ES-I3 (cell line): ENCODE data around the gene MBD2.
"Not testable (repeated sequence)": the region's sequence is repeated elsewhere in the genome, so short reads cannot be mapped to it uniquely, and the experiment has no call there.

Source experiments
- H3K36me3 ChIP-seq: 2 replicates; pipeline ENCODE4 v1.6.1; 2013; ENCODE audit warnings: mild to moderate bottlenecking, low read length, control low read depth, moderate library complexity; ENCODE audit not compliant: insufficient read depth
- H3K4me1 ChIP-seq: 2 replicates; pipeline ENCODE4 v1.6.1; 2013; ENCODE audit warnings: mild to moderate bottlenecking, control low read depth, low read length; ENCODE audit not compliant: insufficient read depth
- H3K9ac ChIP-seq: 2 replicates; pipeline ENCODE4 v1.6.1; 2013; ENCODE audit warnings: low read depth, mild to moderate bottlenecking, low read length, moderate library complexity
- H3K9me3 ChIP-seq: 2 replicates; pipeline ENCODE4 v1.6.1; 2013; ENCODE audit warnings: mild to moderate bottlenecking, low read length, moderate library complexity; ENCODE audit not compliant: control insufficient read depth, insufficient read depth

The MBD2 gene

GRCh38 chr18:54140641-54141040, 83.8 kb downstream of the MBD2 start:
- Histone ChIP-seq H3K36me3 (no peaks in the 10 kb centered on the region), H3K9ac (no peak overlapping the region), H3K9me3 (peaks cover 12% of the 10 kb centered on the region), H3K4me1 (no peaks in the 10 kb centered on the region)

- Histone ChIP-seq H3K9ac (no peak overlapping the region), H3K9me3 (peaks cover 9% of the 10 kb centered on the region; the same call in 1 of the 2 replicates), H3K36me3 (no peaks in the 10 kb centered on the region), H3K4me1 (peaks cover 8% of the 10 kb centered on the region)
Measured at GRCh38 chr18:54135216-54135615, 89.3 kb downstream of the MBD2 start.

- no peak overlapping the region for H3K9ac ChIP-seq
- H3K4me1 ChIP-seq, result peaks cover 17% of the 10 kb centered on the region
- H3K9me3 ChIP-seq, result peaks cover 3% of the 10 kb centered on the region; the same call in 1 of the 2 replicates
- H3K36me3 ChIP-seq, result no peaks in the 10 kb centered on the region
Measured at GRCh38 chr18:54134053-54134452, 90.4 kb downstream of the MBD2 start.

GRCh38 chr18:54130631-54131030, 93.8 kb downstream of the MBD2 start:
- Histone ChIP-seq H3K9me3 (no peaks in the 10 kb centered on the region), H3K36me3 (no peaks in the 10 kb centered on the region), H3K4me1 (peaks cover 23% of the 10 kb centered on the region), H3K9ac (no peak overlapping the region)

- H3K36me3 ChIP-seq, result no peaks in the 10 kb centered on the region
- no peak overlapping the region for H3K9ac ChIP-seq
- no peaks in the 10 kb centered on the region for H3K9me3 ChIP-seq
- peaks cover 23% of the 10 kb centered on the region for H3K4me1 ChIP-seq
Measured at GRCh38 chr18:54130177-54130576, 94.3 kb downstream of the MBD2 start.

- Histone ChIP-seq H3K9me3 (no peaks in the 10 kb centered on the region), H3K4me1 (peaks cover 23% of the 10 kb centered on the region), H3K36me3 (no peaks in the 10 kb centered on the region), H3K9ac (no peak overlapping the region)
Measured at GRCh38 chr18:54129448-54130067, 94.9 kb downstream of the MBD2 start.

- Histone ChIP-seq H3K4me1 (peaks cover 23% of the 10 kb centered on the region), H3K9me3 (no peaks in the 10 kb centered on the region), H3K36me3 (no peaks in the 10 kb centered on the region), H3K9ac (no peak overlapping the region)
Measured at GRCh38 chr18:54127759-54128378, 96.6 kb downstream of the MBD2 start.

- Histone ChIP-seq H3K9ac (no peak overlapping the region), H3K4me1 (peaks cover 17% of the 10 kb centered on the region), H3K9me3 (no peaks in the 10 kb centered on the region), H3K36me3 (no peaks in the 10 kb centered on the region)
Measured at GRCh38 chr18:54125429-54125828, 99.0 kb downstream of the MBD2 start.

- not testable (repeated sequence) for H3K9ac ChIP-seq, H3K4me1 ChIP-seq, H3K36me3 ChIP-seq
Measured at GRCh38 chr18:54123720-54124440, 100.6 kb downstream of the MBD2 start.

GRCh38 chr18:54119524-54120019, 104.9 kb downstream of the MBD2 start:
- Histone ChIP-seq H3K36me3 (no peaks in the 10 kb centered on the region), H3K9ac (peak overlapping the region; percentile 39; the same call in 1 of the 2 replicates)

More at GRCh38 chr18:54123720-54124440, 100.6 kb downstream of the MBD2 start:
- not testable (repeated sequence) for H3K9me3 ChIP-seq

GRCh38 chr18:54117853-54118773, 106.4 kb downstream of the MBD2 start:
- no peaks in the 10 kb centered on the region for H3K9me3 ChIP-seq
- no peak overlapping the region for H3K9ac ChIP-seq
- H3K4me1 ChIP-seq, result peaks cover 15% of the 10 kb centered on the region; the same call in 1 of the 2 replicates
- no peaks in the 10 kb centered on the region for H3K36me3 ChIP-seq

More at GRCh38 chr18:54119524-54120019, 104.9 kb downstream of the MBD2 start:
- H3K4me1 ChIP-seq, result peaks cover 15% of the 10 kb centered on the region; the same call in 1 of the 2 replicates
- no peaks in the 10 kb centered on the region for H3K9me3 ChIP-seq

- Histone ChIP-seq H3K9ac (no peak overlapping the region), H3K9me3 (no peaks in the 10 kb centered on the region), H3K4me1 (peaks cover 15% of the 10 kb centered on the region; the same call in 1 of the 2 replicates), H3K36me3 (no peaks in the 10 kb centered on the region)
Measured at GRCh38 chr18:54116541-54117257, 107.8 kb downstream of the MBD2 start.

GRCh38 chr18:54112356-54112755, 112.1 kb downstream of the MBD2 start:
- Histone ChIP-seq H3K36me3 (no peaks in the 10 kb centered on the region), H3K4me1 (peaks cover 9% of the 10 kb centered on the region; the same call in 1 of the 2 replicates)

More at GRCh38 chr18:54112356-54112755, 112.1 kb downstream of the MBD2 start:
- no peaks in the 10 kb centered on the region for H3K9me3 ChIP-seq
- no peak overlapping the region for H3K9ac ChIP-seq
